Type B pancreatic cell (in vitro differentiated cells): ENCODE results near the gene C2CD4C. TPM values are rescaled to one million over a fixed set of nuclear protein-coding genes. Genes with fewer than 3 reads are reported as not detected.
"Not testable (repeated sequence)": the region's sequence is repeated elsewhere in the genome, so short reads cannot be mapped to it uniquely, and the experiment has no call there.

Experiments used
- DNase-seq: peaks from one replicate; pipeline ENCODE4 v3.0.0; 2021; ENCODE audit warnings: mixed read lengths; ENCODE audit not compliant: unreplicated experiment; ENCODE audit errors: extremely low spot score
- H3K27ac Mint-ChIP-seq: 2 replicates; pipeline ENCODE4 v1.8.0; 2021; ENCODE audit warnings: mild to moderate bottlenecking, mixed read lengths
- H3K27me3 Mint-ChIP-seq: 2 replicates; pipeline ENCODE4 v1.8.0; 2021; ENCODE audit warnings: mixed read lengths
- H3K36me3 Mint-ChIP-seq: 2 replicates; pipeline ENCODE4 v1.8.0; 2021; ENCODE audit warnings: mixed read lengths
- H3K4me1 Mint-ChIP-seq: one replicate; pipeline ENCODE4 v1.8.0; 2021; ENCODE audit warnings: mixed read lengths; ENCODE audit not compliant: unreplicated experiment
- H3K4me3 Mint-ChIP-seq: 2 replicates; pipeline ENCODE4 v1.8.0; 2021; ENCODE audit warnings: mild to moderate bottlenecking, mixed read lengths
- H3K9me3 Mint-ChIP-seq: 2 replicates; pipeline ENCODE4 v1.8.0; 2021; ENCODE audit warnings: mixed read lengths
- CTCF ChIP-seq: fragments of 200-600 bp; sonication (generic); conservative IDR thresholded peaks from 2 replicates; pipeline ENCODE4 v1.5.0; 2021; ENCODE audit warnings: antibody characterized with exemption, mild to moderate bottlenecking
- total RNA-seq: library from RNA; stranded (reverse); gene quantifications from 2 replicates; pipeline ENCODE4 v1.2.1, GENCODE V29; 2021; ENCODE audit warnings: low replicate concordance

The C2CD4C gene
- total RNA-seq, 1 donor from 2014 or later, result 6.0 TPM

DNA sequence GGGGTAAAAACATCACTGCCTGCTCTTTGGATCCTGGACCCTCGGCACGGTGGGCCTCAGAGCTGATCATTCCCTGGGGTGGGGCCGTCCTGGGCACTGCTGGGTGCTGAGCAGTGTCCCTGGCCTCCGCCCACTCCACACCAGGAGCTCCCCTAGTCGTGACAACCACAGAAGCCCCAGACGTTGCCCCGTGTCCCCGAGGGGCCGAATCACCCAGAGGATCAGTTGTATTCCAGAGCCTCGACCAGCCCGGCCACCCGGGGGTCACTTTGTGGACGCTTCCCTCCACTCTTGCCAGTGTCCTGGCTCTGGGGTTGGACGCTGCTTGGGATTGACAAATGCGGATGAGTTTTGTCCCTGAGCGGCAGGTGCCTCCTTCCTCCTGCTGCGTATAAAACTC, 10.2 kb downstream of the C2CD4C start:
- no peak overlapping the region for H3K27ac Mint-ChIP-seq
- DNase-seq, result no peak
- H3K4me1 Mint-ChIP-seq, result peaks cover 3% of the 10 kb centered on the region
- no peak for TF ChIP-seq CTCF
- peaks cover 4% of the 10 kb centered on the region for H3K9me3 Mint-ChIP-seq
- no peak overlapping the region for H3K4me3 Mint-ChIP-seq
- no peaks in the 10 kb centered on the region for H3K36me3 Mint-ChIP-seq
- peaks cover 3% of the 10 kb centered on the region for H3K27me3 Mint-ChIP-seq

GRCh38 chr19:397941-398706, 10.8 kb downstream of the C2CD4C start:
- H3K4me3 Mint-ChIP-seq, result no peak overlapping the region
- no peak for TF ChIP-seq CTCF
- H3K27me3 Mint-ChIP-seq, result peaks cover 3% of the 10 kb centered on the region
- H3K9me3 Mint-ChIP-seq, result peaks cover 4% of the 10 kb centered on the region
- H3K4me1 Mint-ChIP-seq, result peaks cover 3% of the 10 kb centered on the region
- no peak for DNase-seq
- no peak overlapping the region for H3K27ac Mint-ChIP-seq
- no peaks in the 10 kb centered on the region for H3K36me3 Mint-ChIP-seq

- no peak for DNase-seq
- H3K27ac Mint-ChIP-seq, result no peak overlapping the region
- H3K4me3 Mint-ChIP-seq, result no peak overlapping the region
- no peaks in the 10 kb centered on the region for H3K36me3 Mint-ChIP-seq
- TF ChIP-seq CTCF, result no peak
- peaks cover 4% of the 10 kb centered on the region for H3K9me3 Mint-ChIP-seq
- H3K4me1 Mint-ChIP-seq, result no peaks in the 10 kb centered on the region
- H3K27me3 Mint-ChIP-seq, result peaks cover 3% of the 10 kb centered on the region
These were observed 11.6 kb downstream of the C2CD4C start for GRCh38 chr19:397321-397720.

GRCh38 chr19:395467-395866, 13.5 kb downstream of the C2CD4C start:
- Mint-ChIP-seq H3K27me3 (peaks cover 3% of the 10 kb centered on the region), H3K4me3 (peak overlapping the region; percentile 6), H3K36me3 (no peaks in the 10 kb centered on the region), H3K27ac (no peak overlapping the region), H3K4me1 (no peaks in the 10 kb centered on the region), H3K9me3 (peaks cover 4% of the 10 kb centered on the region)
- no peak for TF ChIP-seq CTCF
- DNase-seq, result no peak

DNA sequence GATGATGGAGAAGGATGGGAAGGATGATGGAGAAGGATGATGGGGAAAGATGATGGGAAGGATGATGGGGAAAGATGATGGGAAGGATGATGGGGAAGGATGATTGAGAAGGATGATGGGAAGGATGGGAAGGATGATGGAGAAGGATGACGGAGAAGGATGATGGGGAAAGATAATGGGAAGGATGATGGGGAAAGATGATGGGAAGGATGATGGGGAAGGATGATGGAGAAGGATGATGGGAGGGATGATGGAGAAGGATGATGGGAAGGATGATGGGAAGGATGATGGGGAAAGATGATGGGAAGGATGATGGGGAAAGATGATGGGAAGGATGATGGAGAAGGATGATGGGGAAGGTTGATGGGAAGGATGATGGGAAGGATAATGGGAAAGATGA, 14.1 kb downstream of the C2CD4C start:
- not testable (repeated sequence) for DNase-seq, H3K9me3 Mint-ChIP-seq, H3K27ac Mint-ChIP-seq, H3K36me3 Mint-ChIP-seq, H3K4me1 Mint-ChIP-seq, H3K27me3 Mint-ChIP-seq, H3K4me3 Mint-ChIP-seq

DNA sequence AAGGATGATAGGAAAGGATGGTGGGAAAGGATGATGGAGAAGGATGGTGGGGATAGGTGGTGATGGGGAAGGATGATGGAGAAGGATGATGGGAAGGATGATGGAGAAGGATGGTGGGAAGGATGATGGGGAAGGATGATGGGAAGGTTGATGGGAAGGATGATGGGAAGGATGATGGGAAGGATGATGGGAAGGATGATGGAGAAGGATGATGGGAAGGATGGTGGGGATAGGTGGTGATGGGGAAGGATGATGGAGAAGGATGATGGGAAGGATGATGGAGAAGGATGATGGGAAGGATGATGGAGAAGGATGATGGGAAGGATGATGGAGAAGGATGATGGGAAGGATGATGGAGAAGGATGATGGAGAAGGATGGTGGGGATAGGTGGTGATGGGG, 15.4 kb downstream of the C2CD4C start:
- not testable (repeated sequence) for H3K36me3 Mint-ChIP-seq, H3K9me3 Mint-ChIP-seq, DNase-seq, H3K4me3 Mint-ChIP-seq, H3K4me1 Mint-ChIP-seq, H3K27me3 Mint-ChIP-seq
- H3K27ac Mint-ChIP-seq, result peak overlapping the region; percentile 81
